Mononuclear cell (primary cell): ENCODE data around the gene CCDC78. TPM values are rescaled to one million over a fixed set of nuclear protein-coding genes. Genes with fewer than 3 reads are reported as not detected.
"Not testable (repeated sequence)": the region's sequence is repeated elsewhere in the genome, so short reads cannot be mapped to it uniquely, and the experiment has no call there.

ENCODE experiments used
- H3K27me3 ChIP-seq: 2 replicates; pipeline ENCODE4 v1.6.0; 2011; ENCODE audit warnings: low read length, control low read depth; ENCODE audit not compliant: insufficient read depth
- H3K4me1 ChIP-seq: 2 replicates; pipeline ENCODE4 v1.5.1; 2011; ENCODE audit warnings: mild to moderate bottlenecking, low read length, control low read depth; ENCODE audit not compliant: insufficient read depth
- H3K4me3 ChIP-seq: 2 replicates; pipeline ENCODE4 v1.5.1; 2011; ENCODE audit warnings: mild to moderate bottlenecking, low read length, moderate library complexity
- H3K9me3 ChIP-seq: 2 replicates; pipeline ENCODE4 v1.5.1; 2011; ENCODE audit warnings: low read depth, mild to moderate bottlenecking, control low read depth, low read length
- total RNA-seq: library from RNA; depleted of rRNA; stranded (reverse); fragments of >200 nt; gene quantifications from one replicate; pipeline ENCODE4 v1.2.3, GENCODE V29; 2012

CCDC78 gene
- total RNA-seq, 1 donor = 1.0 TPM

GRCh38 chr16:749010-749409 lies 22.8 kb upstream of the CCDC78 start:
- H3K27me3 ChIP-seq = no peaks in the 10 kb centered on the region
- no peak overlapping the region for H3K4me3 ChIP-seq
- H3K9me3 ChIP-seq = no peaks in the 10 kb centered on the region
- H3K4me1 ChIP-seq = peaks cover 2% of the 10 kb centered on the region

- Histone ChIP-seq H3K4me1 (no peaks in the 10 kb centered on the region), H3K9me3 (no peaks in the 10 kb centered on the region), H3K27me3 (no peaks in the 10 kb centered on the region), H3K4me3 (no peak overlapping the region)
Measured at GRCh38 chr16:747978-748746, 21.9 kb upstream of the CCDC78 start.

GRCh38 chr16:746637-747036 lies 20.4 kb upstream of the CCDC78 start:
- Histone ChIP-seq H3K9me3 (no peaks in the 10 kb centered on the region), H3K4me1 (no peaks in the 10 kb centered on the region), H3K27me3 (no peaks in the 10 kb centered on the region), H3K4me3 (no peak overlapping the region)

GRCh38 chr16:745739-746138 lies 19.5 kb upstream of the CCDC78 start:
- Histone ChIP-seq H3K4me1 (peaks cover 6% of the 10 kb centered on the region), H3K4me3 (no peak overlapping the region), H3K9me3 (no peaks in the 10 kb centered on the region), H3K27me3 (no peaks in the 10 kb centered on the region)

- Histone ChIP-seq H3K27me3 (no peaks in the 10 kb centered on the region), H3K4me3 (no peak overlapping the region), H3K9me3 (no peaks in the 10 kb centered on the region)
Measured at GRCh38 chr16:743794-744500, 17.7 kb upstream of the CCDC78 start.

GRCh38 chr16:742894-743293 lies 16.7 kb upstream of the CCDC78 start:
- H3K4me3 ChIP-seq, H3K9me3 ChIP-seq, H3K27me3 ChIP-seq: not testable (repeated sequence)
- peaks cover 19% of the 10 kb centered on the region for H3K4me1 ChIP-seq

More at GRCh38 chr16:743794-744500, 17.7 kb upstream of the CCDC78 start:
- H3K4me1 ChIP-seq = peaks cover 19% of the 10 kb centered on the region

GRCh38 chr16:741986-742629 lies 15.9 kb upstream of the CCDC78 start:
- Histone ChIP-seq H3K4me3 (no peak overlapping the region), H3K4me1 (peaks cover 19% of the 10 kb centered on the region), H3K27me3 (no peaks in the 10 kb centered on the region), H3K9me3 (no peaks in the 10 kb centered on the region)

- H3K27me3 ChIP-seq = no peaks in the 10 kb centered on the region
- H3K9me3 ChIP-seq = no peaks in the 10 kb centered on the region
- H3K4me3 ChIP-seq = peak within 1 kb of the TSS; percentile 76
- peaks cover 19% of the 10 kb centered on the region for H3K4me1 ChIP-seq
Measured at GRCh38 chr16:740764-741505, 14.7 kb upstream of the CCDC78 start, which contains the start of gene CIAO3. TSS of gene CIAO3 (minus strand) at chr16:740997. CDS start at chr16:740985, 12 bp downstream.

GRCh38 chr16:740459-740763 lies 14.2 kb upstream of the CCDC78 start:
- H3K4me3 ChIP-seq = peak overlapping the region; percentile 76
- no peaks in the 10 kb centered on the region for H3K27me3 ChIP-seq
- H3K9me3 ChIP-seq = no peaks in the 10 kb centered on the region
- peaks cover 19% of the 10 kb centered on the region for H3K4me1 ChIP-seq

- no peaks in the 10 kb centered on the region for H3K27me3 ChIP-seq
- H3K4me3 ChIP-seq = peak overlapping the region; percentile 76
- peaks cover 19% of the 10 kb centered on the region for H3K4me1 ChIP-seq
- H3K9me3 ChIP-seq = no peaks in the 10 kb centered on the region
Measured at GRCh38 chr16:739560-740458, 13.6 kb upstream of the CCDC78 start.

- H3K4me1 ChIP-seq = peaks cover 19% of the 10 kb centered on the region
- H3K4me3 ChIP-seq = no peak overlapping the region
- no peaks in the 10 kb centered on the region for H3K9me3 ChIP-seq
- no peaks in the 10 kb centered on the region for H3K27me3 ChIP-seq
Measured at GRCh38 chr16:736936-737481, 10.8 kb upstream of the CCDC78 start.

GRCh38 chr16:735982-736453 lies 9.8 kb upstream of the CCDC78 start:
- H3K27me3 ChIP-seq = no peaks in the 10 kb centered on the region
- peaks cover 14% of the 10 kb centered on the region for H3K4me1 ChIP-seq
- H3K9me3 ChIP-seq = no peaks in the 10 kb centered on the region
- H3K4me3 ChIP-seq = no peak overlapping the region

GRCh38 chr16:734981-735881 lies 9.0 kb upstream of the CCDC78 start:
- H3K4me1 ChIP-seq = peaks cover 11% of the 10 kb centered on the region
- H3K27me3 ChIP-seq = no peaks in the 10 kb centered on the region

More at GRCh38 chr16:734981-735881, 9.0 kb upstream of the CCDC78 start:
- Histone ChIP-seq H3K4me3 (no peak overlapping the region), H3K9me3 (no peaks in the 10 kb centered on the region)
